HEK293 (cell line): Measurements from ENCODE around the gene BTBD8.

ENCODE experiments used
- CTCF ChIA-PET: fragments of 350-600 bp; formaldehyde crosslinking; extraction: SDS; loops from one replicate; lab custom pipeline; 2021; ENCODE audit warnings: antibody characterized with exemption; lab: Yijun Ruan, JAX
- POLR2A ChIA-PET: fragments of 300-600 bp; formaldehyde crosslinking; extraction: SDS; loops from one replicate; lab custom pipeline; 2020; ENCODE audit warnings: antibody characterized with exemption, inconsistent platforms; lab: Yijun Ruan, JAX
- H3K27ac ChIP-seq: fragments of 200-500 bp; sonication (Bioruptor generic); 2 replicates; pipeline ENCODE4 v1.5.1; 2014; ENCODE audit warnings: low read depth, low read length, control low read depth, inconsistent platforms; ENCODE audit errors: extremely low read depth
- H3K36me3 ChIP-seq, 2 experiments: fragments of 200-500 bp in 1 of 2; sonication (Bioruptor generic) in 1 of 2; 1 replicate in 1 of 2; 2 replicates in 1 of 2; pipeline ENCODE4 v1.5.1; 2014 to 2017; ENCODE audit warnings: inconsistent platforms in 2 of 2, low read length in 2 of 2; ENCODE audit not compliant: control insufficient read depth in 2 of 2, insufficient read depth in 1 of 2
- H3K4me1 ChIP-seq: fragments of 200-500 bp; sonication (Bioruptor generic); 2 replicates; pipeline ENCODE4 v1.5.1; 2014; ENCODE audit warnings: mild to moderate bottlenecking, low read length, inconsistent platforms; ENCODE audit not compliant: control insufficient read depth, insufficient read depth
- H3K4me3 ChIP-seq: 2 replicates; pipeline ENCODE4 v1.5.1; 2011; ENCODE audit warnings: low read depth, mild to moderate bottlenecking, control low read depth, low read length, moderate library complexity
- H3K9me3 ChIP-seq: fragments of 200-500 bp; sonication (Bioruptor generic); 2 replicates; pipeline ENCODE4 v1.5.1; 2014; ENCODE audit warnings: low read depth, low read length, inconsistent platforms; ENCODE audit not compliant: control insufficient read depth, insufficient read depth
- ATF2 ChIP-seq: fragments of 450-650 bp; formaldehyde crosslinking; IDR thresholded peaks from 2 replicates; pipeline ENCODE4 v1.5.1; 2016; ENCODE audit warnings: missing biosample characterization, missing genetic modification characterization, low read depth
- BCL11B ChIP-seq: fragments of 450-650 bp; formaldehyde crosslinking; IDR thresholded peaks from 2 replicates; pipeline ENCODE4 v1.5.1; 2016; ENCODE audit warnings: low read depth, missing biosample characterization, missing genetic modification characterization
- PBX3 ChIP-seq: sonication (generic); formaldehyde crosslinking; IDR thresholded peaks from 2 replicates; pipeline ENCODE4 v1.8.1; 2022; ENCODE audit warnings: mild to moderate bottlenecking, moderate library complexity, missing genetic modification reagents
- PRDM1 ChIP-seq: fragments of 450-650 bp; formaldehyde crosslinking; IDR thresholded peaks from 2 replicates; pipeline ENCODE4; 2016; ENCODE audit warnings: missing biosample characterization, missing genetic modification characterization
- RBAK ChIP-seq: fragments of 450-650 bp; formaldehyde crosslinking; IDR thresholded peaks from 2 replicates; pipeline ENCODE4 v1.5.1; 2016; ENCODE audit warnings: missing biosample characterization, missing genetic modification characterization
- ZBTB17 ChIP-seq: fragments of 450-650 bp; formaldehyde crosslinking; IDR thresholded peaks from 2 replicates; pipeline ENCODE4 v1.5.1; 2016; ENCODE audit warnings: missing biosample characterization, missing genetic modification characterization
- ZBTB21 ChIP-seq: fragments of 450-650 bp; formaldehyde crosslinking; IDR thresholded peaks from 2 replicates; pipeline ENCODE4 v1.5.1; 2017; ENCODE audit warnings: missing biosample characterization, missing genetic modification characterization
- ZBTB6 ChIP-seq: fragments of 450-650 bp; formaldehyde crosslinking; IDR thresholded peaks from 2 replicates; pipeline ENCODE4 v1.5.1; 2017; ENCODE audit warnings: missing biosample characterization, missing genetic modification characterization
- ZEB2 ChIP-seq: fragments of 450-650 bp; formaldehyde crosslinking; IDR thresholded peaks from 2 replicates; pipeline ENCODE4 v1.5.1; 2016; ENCODE audit warnings: missing biosample characterization, missing genetic modification characterization
- ZNF132 ChIP-seq: fragments of 450-650 bp; formaldehyde crosslinking; IDR thresholded peaks from 2 replicates; pipeline ENCODE4 v1.5.1; 2017; ENCODE audit warnings: missing biosample characterization, missing genetic modification characterization, borderline replicate concordance
- ZNF133 ChIP-seq: fragments of 450-650 bp; formaldehyde crosslinking; IDR thresholded peaks from 2 replicates; pipeline ENCODE4 v1.5.1; 2016; ENCODE audit warnings: missing biosample characterization, missing genetic modification characterization
- ZNF24 ChIP-seq: fragments of 450-650 bp; formaldehyde crosslinking; IDR thresholded peaks from 2 replicates; pipeline ENCODE4 v1.5.1; 2016; ENCODE audit warnings: missing biosample characterization, missing genetic modification characterization
- ZNF366 ChIP-seq: fragments of 450-650 bp; formaldehyde crosslinking; conservative IDR thresholded peaks from 2 replicates; pipeline ENCODE4 v1.5.1; 2016; ENCODE audit warnings: missing biosample characterization, missing genetic modification characterization
- ZNF404 ChIP-seq: fragments of 450-650 bp; formaldehyde crosslinking; IDR thresholded peaks from 2 replicates; pipeline ENCODE4 v1.5.1; 2017; ENCODE audit warnings: missing biosample characterization, missing genetic modification characterization
- ZNF585B ChIP-seq: fragments of 450-650 bp; formaldehyde crosslinking; IDR thresholded peaks from 2 replicates; pipeline ENCODE4 v1.5.1; 2016; ENCODE audit warnings: missing biosample characterization, missing genetic modification characterization
- ZNF624 ChIP-seq: fragments of 450-650 bp; formaldehyde crosslinking; IDR thresholded peaks from 2 replicates; pipeline ENCODE4 v1.5.1; 2017; ENCODE audit warnings: missing biosample characterization, missing genetic modification characterization
- ZSCAN16 ChIP-seq: fragments of 450-650 bp; formaldehyde crosslinking; IDR thresholded peaks from 2 replicates; pipeline ENCODE4 v1.5.1; 2016; ENCODE audit warnings: missing biosample characterization, missing genetic modification characterization
- ZSCAN5A ChIP-seq: fragments of 450-650 bp; formaldehyde crosslinking; IDR thresholded peaks from 2 replicates; pipeline ENCODE4 v1.5.1; 2016; ENCODE audit warnings: missing biosample characterization, missing genetic modification characterization

BTBD8 gene

GRCh38 chr1:92108631-92109030 is 28.5 kb downstream of the BTBD8 start (continued):
- TF ChIP-seq ATF2 (no peak), ZEB2 (tag by site-specific recombination) (no peak), ZNF133 (no peak), RBAK (tag by site-specific recombination) (no peak), BCL11B (no peak)

GRCh38 chr1:92117526-92117925 is 37.4 kb downstream of the BTBD8 start:
- H3K36me3 ChIP-seq: no peaks in the 10 kb centered on the region
- ChIA-PET POLR2A (no interaction called here), CTCF (no interaction called here)

GRCh38 chr1:92118826-92119225 is 38.7 kb downstream of the BTBD8 start:
- TF ChIP-seq PRDM1 (tag by site-specific recombination) (peak; percentile 44; the same call in 1 of the 2 replicates), ZSCAN5A (tag by site-specific recombination) (no peak)
- ChIA-PET POLR2A (no interaction called here), CTCF (interaction anchor here (0.8 kb wide), 1 partner anchor 8 kb away, joined by 6 read pairs; no protein-coding TSS in a partner anchor)

More at GRCh38 chr1:92117526-92117925, 37.4 kb downstream of the BTBD8 start:
- Histone ChIP-seq H3K4me3 (no peak overlapping the region), H3K9me3 (no peaks in the 10 kb centered on the region), H3K27ac (no peak overlapping the region), H3K4me1 (no peaks in the 10 kb centered on the region)
- TF ChIP-seq ZBTB21 (tag by site-specific recombination) (no peak), ZSCAN16 (tag by site-specific recombination) (no peak), ZNF366 (tag by site-specific recombination) (no peak), ZBTB17 (tag by site-specific recombination) (peak; percentile 30; the same call in 1 of the 2 replicates), ZNF24 (tag by site-specific recombination) (no peak), ZNF404 (tag by site-specific recombination) (no peak)

GRCh38 chr1:92123868-92124267 is 43.7 kb downstream of the BTBD8 start:
- no peak overlapping the region for H3K4me3 ChIP-seq
- no peak for TF ChIP-seq ZNF132 (tag by site-specific recombination)
- TF ChIP-seq ZBTB6 (tag by site-specific recombination): no peak
- no peak for TF ChIP-seq PBX3 (CRISPR knock-in tag)
- no peak for TF ChIP-seq ZNF585B (tag by site-specific recombination)
- TF ChIP-seq ZNF624: no peak
- TF ChIP-seq, all 188 proteins: peak for 0
- POLR2A ChIA-PET: no interaction called here
- no peaks in the 10 kb centered on the region for H3K9me3 ChIP-seq
- H3K27ac ChIP-seq: no peak overlapping the region
- H3K4me1 ChIP-seq: no peaks in the 10 kb centered on the region
- CTCF ChIA-PET: interaction anchor here (0.7 kb wide), 1 partner anchor 177 kb away, joined by 5 read pairs; no protein-coding TSS in a partner anchor
- H3K36me3 ChIP-seq: no peaks in the 10 kb centered on the region

More at GRCh38 chr1:92118826-92119225, 38.7 kb downstream of the BTBD8 start:
- Histone ChIP-seq H3K4me3 (no peak overlapping the region), H3K9me3 (no peaks in the 10 kb centered on the region), H3K27ac (no peak overlapping the region), H3K36me3 (no peaks in the 10 kb centered on the region), H3K4me1 (no peaks in the 10 kb centered on the region)
